PC-3 (cell line): Measurements from ENCODE around the gene CLOCK.

Experiments used
- CTCF ChIP-seq: fragments of 300-600 bp; sonication (generic); conservative IDR thresholded peaks from 2 replicates; pipeline ENCODE4 v1.5.1; 2017; ENCODE audit warnings: antibody characterized with exemption, low read depth, mild to moderate bottlenecking, low read length
- EZH2 ChIP-seq: fragments of 300-600 bp; sonication (generic); IDR thresholded peaks from one replicate; pipeline ENCODE4 v1.6.1; 2017; ENCODE audit warnings: antibody characterized with exemption, mild to moderate bottlenecking, low read length; ENCODE audit not compliant: unreplicated experiment
- EZH2phosphoT487 ChIP-seq: fragments of 300-600 bp; sonication (generic); IDR thresholded peaks from 2 replicates; pipeline ENCODE4 v1.6.1; 2018; ENCODE audit warnings: mild to moderate bottlenecking, antibody characterized with exemption, low read length, borderline replicate concordance

GRCh38 chr4:55507612-55508011 is 39.1 kb downstream of the CLOCK start:
- TF ChIP-seq CTCF (no peak), EZH2 (no peak), EZH2phosphoT487 (no peak)
